HFF-Myc (cell line): ENCODE measurements around the gene GOLIM4.
A peak's percentile ranks its signal among the peaks of the same experiment; 100 is the strongest.

Experiments
- DNase-seq: peaks from one replicate; pipeline ENCODE4 v3.0.0-alpha.2; 2011; ENCODE audit warnings: low read depth; ENCODE audit errors: extremely low read depth
- H3K4me3 ChIP-seq: replicated peaks from 2 replicates; pipeline ENCODE4 v1.5.1; 2011; ENCODE audit warnings: low read depth, mild to moderate bottlenecking, control low read depth, low read length
- CTCF ChIP-seq: IDR thresholded peaks from 2 replicates; pipeline ENCODE4 v1.5.1; 2012; ENCODE audit warnings: mild to moderate bottlenecking, low read depth, low read length, control low read depth; ENCODE audit errors: missing control alignments

GOLIM4 gene

GRCh38 chr3:168096210-168096652 lies 507 bp upstream of the GOLIM4 start:
- H3K4me3 ChIP-seq, result peak overlapping the region; percentile 95
- peak; percentile 85 for DNase-seq
- TF ChIP-seq CTCF, result no peak

- peak; percentile 48 for DNase-seq
- TF ChIP-seq CTCF, result no peak
Measured at GRCh38 chr3:168094877-168095610, 680 bp downstream of the GOLIM4 start.

GRCh38 chr3:168094580-168094876 lies 1.2 kb downstream of the GOLIM4 start:
- peak overlapping the region; percentile 95 for H3K4me3 ChIP-seq
- no peak for DNase-seq
- no peak for TF ChIP-seq CTCF

More at GRCh38 chr3:168094877-168095610, 680 bp downstream of the GOLIM4 start:
- peak overlapping the region; percentile 95 for H3K4me3 ChIP-seq

- peak overlapping the region; percentile 95 for H3K4me3 ChIP-seq
- TF ChIP-seq CTCF, result no peak
- DNase-seq, result no peak
Measured at GRCh38 chr3:168093790-168094189, 1.9 kb downstream of the GOLIM4 start.

- no peak for DNase-seq
- no peak for TF ChIP-seq CTCF
- peak overlapping the region; percentile 95 for H3K4me3 ChIP-seq
Measured at GRCh38 chr3:168093229-168093628, 2.5 kb downstream of the GOLIM4 start.

- 0 out of 2 replicates have a peak overlapping the region, but pooled peaks have one; percentile 95 for H3K4me3 ChIP-seq
- TF ChIP-seq CTCF, result no peak
- DNase-seq, result no peak
Measured at GRCh38 chr3:168091941-168092340, 3.8 kb downstream of the GOLIM4 start.
